Fibroblast of lung (primary cell): ENCODE measurements around the gene ACOXL.

Experiments
- CTCF ChIP-seq, 2 donors: IDR thresholded peaks in 1 of 2; conservative IDR thresholded peaks in 1 of 2; 1 replicate in 1 of 2; 2 replicates in 1 of 2; pipeline ENCODE4 v1.5.1; 2011 to 2012; ENCODE audit warnings: low read length in 2 of 2, control low read depth in 1 of 2, inconsistent platforms in 1 of 2, low read depth in 1 of 2, mild to moderate bottlenecking in 1 of 2
- EZH2 ChIP-seq: IDR thresholded peaks from 2 replicates; pipeline ENCODE4 v1.5.1; 2012; ENCODE audit warnings: low read length, control low read depth, mild to moderate bottlenecking; ENCODE audit errors: missing control alignments

GRCh38 chr2:111005821-111006220 lies 273.4 kb downstream of the ACOXL start:
- TF ChIP-seq CTCF (conservative IDR thresholded peaks at IDR 0.05 in 1 of 2, IDR thresholded peaks at IDR 0.05 in 1 of 2; ENCODE audit: low read depth in 1 of 2, low read length in 2 of 2) (no peak), EZH2 (no peak)
